GM12874 (cell line): Measurements from ENCODE around the gene WWOX.

Source experiments
- TF ChIP-seq, protein P1 (sequence below): IDR thresholded peaks from 2 replicates; pipeline ENCODE4 v1.5.1; 2011; ENCODE audit warnings: low read depth, mild to moderate bottlenecking, control low read depth, low read length, moderate library complexity; ENCODE audit not compliant: insufficient read depth

WWOX gene

DNA sequence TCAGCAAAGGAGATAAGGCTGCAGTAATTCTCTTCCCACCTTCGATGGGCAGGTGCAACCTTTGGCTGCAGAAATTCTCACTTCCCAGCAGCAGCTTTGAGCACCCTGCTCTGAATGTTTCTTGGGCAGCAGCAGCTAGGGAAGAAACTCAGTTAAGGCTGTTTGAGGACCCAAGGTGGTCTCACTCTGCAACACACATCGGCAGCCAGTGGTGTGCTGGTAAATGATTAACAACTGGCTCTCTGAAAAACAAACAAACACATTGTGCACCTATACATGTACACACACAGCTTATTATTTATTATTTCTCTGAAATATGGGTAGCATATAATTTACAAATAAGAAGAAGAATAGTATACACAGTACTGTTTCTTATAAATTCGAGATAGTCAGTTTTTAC is 685.8 kb downstream of the WWOX start:
- TF ChIP-seq, protein P1, sequence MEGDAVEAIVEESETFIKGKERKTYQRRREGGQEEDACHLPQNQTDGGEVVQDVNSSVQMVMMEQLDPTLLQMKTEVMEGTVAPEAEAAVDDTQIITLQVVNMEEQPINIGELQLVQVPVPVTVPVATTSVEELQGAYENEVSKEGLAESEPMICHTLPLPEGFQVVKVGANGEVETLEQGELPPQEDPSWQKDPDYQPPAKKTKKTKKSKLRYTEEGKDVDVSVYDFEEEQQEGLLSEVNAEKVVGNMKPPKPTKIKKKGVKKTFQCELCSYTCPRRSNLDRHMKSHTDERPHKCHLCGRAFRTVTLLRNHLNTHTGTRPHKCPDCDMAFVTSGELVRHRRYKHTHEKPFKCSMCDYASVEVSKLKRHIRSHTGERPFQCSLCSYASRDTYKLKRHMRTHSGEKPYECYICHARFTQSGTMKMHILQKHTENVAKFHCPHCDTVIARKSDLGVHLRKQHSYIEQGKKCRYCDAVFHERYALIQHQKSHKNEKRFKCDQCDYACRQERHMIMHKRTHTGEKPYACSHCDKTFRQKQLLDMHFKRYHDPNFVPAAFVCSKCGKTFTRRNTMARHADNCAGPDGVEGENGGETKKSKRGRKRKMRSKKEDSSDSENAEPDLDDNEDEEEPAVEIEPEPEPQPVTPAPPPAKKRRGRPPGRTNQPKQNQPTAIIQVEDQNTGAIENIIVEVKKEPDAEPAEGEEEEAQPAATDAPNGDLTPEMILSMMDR = no peak

DNA sequence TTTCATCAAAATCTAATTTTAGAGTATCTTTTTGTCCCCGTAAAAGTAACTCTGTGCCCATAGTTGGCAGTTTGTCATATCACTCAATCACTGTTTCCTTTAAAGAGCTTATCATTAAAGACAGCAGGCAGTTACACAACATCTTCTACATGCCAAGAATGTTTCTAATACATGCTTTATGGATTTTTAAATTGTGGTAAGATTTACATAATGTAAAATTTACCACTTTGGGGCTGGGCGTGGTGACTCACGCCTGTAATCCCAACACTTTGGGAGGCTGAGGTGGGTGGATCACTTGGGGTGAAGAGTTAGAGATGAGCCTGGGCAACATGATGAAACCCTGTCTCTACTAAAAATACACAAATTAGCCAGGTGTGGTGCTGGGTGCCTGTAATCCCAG is 687.2 kb downstream of the WWOX start:
- TF ChIP-seq, protein P1 = no peak

DNA sequence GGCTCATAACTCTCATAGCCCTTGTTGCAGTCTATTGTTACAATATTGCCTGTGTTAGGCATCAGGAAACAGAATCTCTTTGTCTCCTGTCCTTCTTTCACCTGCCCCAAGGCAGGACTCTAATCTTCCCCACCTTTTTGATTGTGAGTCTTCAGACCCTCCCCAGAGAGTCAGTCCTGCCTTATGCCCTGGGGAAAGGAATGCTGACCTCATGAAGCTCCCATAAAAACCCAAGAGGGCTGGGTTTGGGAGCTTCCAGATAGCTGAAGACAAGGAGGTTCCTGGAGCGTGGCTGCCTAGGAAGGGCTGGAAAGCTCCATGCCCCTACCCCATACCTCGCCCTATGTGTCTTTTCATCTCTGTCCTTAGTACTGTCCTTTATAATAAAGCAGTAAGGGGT is 688.8 kb downstream of the WWOX start:
- TF ChIP-seq, protein P1 = no peak

DNA sequence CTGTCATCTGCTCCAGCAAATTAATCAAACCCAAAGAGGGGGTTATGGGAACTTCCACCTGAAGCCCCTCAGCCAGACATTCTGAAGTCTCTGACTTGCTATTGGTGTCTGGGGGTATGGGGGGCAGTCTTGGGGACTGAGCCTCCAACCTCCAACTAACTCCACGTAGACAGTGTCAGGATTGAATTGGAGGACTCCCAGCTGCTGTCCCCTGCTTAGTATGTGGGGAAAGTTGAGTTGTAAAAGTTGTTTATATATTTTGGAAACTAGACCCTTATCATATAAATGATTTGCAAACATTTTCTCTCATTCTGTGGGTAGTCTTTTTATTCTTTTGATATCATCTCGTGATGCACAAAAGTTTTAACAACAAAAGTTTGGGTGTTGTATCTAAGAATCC is 689.2 kb downstream of the WWOX start:
- TF ChIP-seq, protein P1 = no peak

DNA sequence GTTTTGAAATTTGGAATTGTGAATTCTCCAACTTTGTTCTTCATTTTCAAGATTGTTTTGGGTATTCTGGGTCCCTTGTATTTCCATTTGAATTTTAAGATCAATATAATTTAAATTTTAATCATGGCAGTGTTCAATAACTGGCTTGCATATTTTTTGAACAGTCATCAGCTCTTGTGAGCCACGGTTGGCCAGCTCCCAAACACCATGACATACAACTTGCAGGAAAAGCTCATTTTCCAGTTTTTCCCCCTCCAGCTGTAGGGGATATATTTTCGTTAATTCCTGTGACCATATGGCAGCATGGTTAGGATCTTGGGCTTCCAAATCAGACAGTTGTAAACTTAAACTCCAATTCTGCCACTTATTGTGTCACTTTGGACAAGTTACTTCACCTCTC is 690.1 kb downstream of the WWOX start:
- TF ChIP-seq, protein P1 = no peak

DNA sequence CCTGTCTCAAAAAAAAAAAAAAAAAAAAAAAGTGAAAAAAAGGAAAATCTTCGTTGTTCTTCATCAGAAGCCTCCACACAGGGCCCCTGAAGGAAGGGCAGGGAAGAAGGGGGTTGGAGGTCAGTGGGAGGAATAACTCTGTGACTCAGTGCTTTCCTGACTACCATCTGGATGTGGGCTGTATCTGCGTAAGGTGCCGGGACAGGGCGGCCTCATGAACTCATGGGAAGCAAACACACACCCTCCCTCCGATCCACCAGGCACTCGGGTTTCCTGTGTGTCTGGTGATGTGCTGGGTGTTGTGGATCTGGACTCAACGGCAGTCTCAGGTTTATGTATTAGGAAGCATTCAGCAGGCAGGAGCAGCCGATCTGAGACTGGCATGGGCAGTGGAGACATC is 691.6 kb downstream of the WWOX start:
- TF ChIP-seq, protein P1 = no peak

DNA sequence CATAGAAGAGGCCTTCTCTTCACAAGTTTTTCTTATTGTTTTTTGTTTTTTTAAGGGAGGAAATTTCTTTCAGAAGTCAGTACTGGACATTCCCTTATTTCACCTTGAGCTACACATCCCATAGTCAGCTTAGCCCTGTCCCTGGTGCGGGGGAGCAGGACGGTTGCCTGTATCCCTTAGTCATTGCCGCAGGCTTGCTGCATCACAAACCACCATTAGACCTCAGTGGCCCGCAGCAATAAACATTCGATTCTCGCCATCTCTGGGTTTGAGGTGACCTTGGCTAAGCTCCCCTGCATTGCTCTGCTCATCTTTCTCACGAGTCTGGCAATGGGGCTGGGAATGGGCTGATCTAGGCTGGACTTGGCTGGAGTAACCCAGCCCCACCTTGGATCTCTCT is 692.5 kb downstream of the WWOX start:
- TF ChIP-seq, protein P1 = no peak

DNA sequence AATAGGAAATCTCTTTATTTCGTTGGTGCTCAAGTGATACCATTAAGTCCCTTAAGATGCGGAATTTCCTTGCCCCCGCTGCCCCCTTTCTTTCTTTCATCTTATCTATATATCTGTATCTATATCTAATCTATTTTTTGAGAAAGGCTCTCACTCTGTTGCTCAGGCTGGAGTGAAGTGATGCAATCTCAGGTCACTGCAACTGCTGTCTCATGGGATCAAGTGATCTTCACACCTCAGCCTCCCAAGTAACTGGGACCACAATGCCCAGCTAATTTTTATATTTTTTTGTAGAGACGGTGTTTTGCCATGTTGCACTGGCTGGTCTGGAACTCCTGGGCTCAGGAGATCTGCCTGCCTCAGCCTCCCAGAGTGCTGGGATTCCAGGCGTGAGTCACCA is 693.5 kb downstream of the WWOX start:
- TF ChIP-seq, protein P1 = no peak
